ENCODE measurements around the gene ACSS3.

- TF ChIP-seq FOXM1 (IDR thresholded peaks at IDR 0.05; ENCODE audit: borderline replicate concordance, low read depth) = no peak
- TF ChIP-seq RAD21 (IDR thresholded peaks at IDR 0.05; ENCODE audit: low read depth) = no peak
Measured at GRCh38 chr12:81043979-81044740, 33.7 kb upstream of the ACSS3 start.

All from Ishikawa (cell line).